ENCODE data around the gene SETD3.

DNA sequence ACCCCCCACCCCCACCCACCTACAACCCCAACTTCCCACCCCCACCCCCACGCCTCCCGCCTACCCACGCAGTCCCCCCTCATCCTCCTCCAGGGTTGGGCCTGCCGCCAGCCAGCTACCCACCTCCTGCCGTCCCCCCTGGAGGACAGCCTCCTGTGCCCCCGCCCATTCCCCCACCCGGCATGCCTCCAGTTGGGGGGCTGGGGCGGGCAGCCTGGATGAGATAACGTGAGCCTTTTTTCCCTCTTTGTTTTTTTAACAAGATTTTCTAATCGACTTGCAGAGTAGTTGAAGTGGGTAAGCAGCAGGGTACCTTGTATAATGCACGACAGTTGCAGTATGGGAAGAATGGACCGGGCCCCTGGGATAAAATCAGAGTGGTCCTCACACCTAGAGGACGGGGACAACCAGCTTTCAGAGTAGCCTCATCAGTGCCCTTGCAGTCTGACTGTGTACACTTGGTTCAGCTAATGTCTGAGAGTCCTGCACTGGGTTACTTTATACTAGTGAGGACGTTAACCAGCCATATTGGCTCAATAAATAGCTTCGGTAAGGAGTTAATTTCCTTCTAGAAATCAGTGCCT, 30.0 kb upstream of the SETD3 start:
- TF ChIP-seq, protein P1, sequence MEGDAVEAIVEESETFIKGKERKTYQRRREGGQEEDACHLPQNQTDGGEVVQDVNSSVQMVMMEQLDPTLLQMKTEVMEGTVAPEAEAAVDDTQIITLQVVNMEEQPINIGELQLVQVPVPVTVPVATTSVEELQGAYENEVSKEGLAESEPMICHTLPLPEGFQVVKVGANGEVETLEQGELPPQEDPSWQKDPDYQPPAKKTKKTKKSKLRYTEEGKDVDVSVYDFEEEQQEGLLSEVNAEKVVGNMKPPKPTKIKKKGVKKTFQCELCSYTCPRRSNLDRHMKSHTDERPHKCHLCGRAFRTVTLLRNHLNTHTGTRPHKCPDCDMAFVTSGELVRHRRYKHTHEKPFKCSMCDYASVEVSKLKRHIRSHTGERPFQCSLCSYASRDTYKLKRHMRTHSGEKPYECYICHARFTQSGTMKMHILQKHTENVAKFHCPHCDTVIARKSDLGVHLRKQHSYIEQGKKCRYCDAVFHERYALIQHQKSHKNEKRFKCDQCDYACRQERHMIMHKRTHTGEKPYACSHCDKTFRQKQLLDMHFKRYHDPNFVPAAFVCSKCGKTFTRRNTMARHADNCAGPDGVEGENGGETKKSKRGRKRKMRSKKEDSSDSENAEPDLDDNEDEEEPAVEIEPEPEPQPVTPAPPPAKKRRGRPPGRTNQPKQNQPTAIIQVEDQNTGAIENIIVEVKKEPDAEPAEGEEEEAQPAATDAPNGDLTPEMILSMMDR (conservative IDR thresholded peaks at IDR 0.05) = no peak
- no peak for TF ChIP-seq ZFX (IDR thresholded peaks at IDR 0.05)
